ENCODE measurements around the gene RASA1.
"Not testable (repeated sequence)": the region's sequence is repeated elsewhere in the genome, so short reads cannot be mapped to it uniquely, and the experiment has no call there.

RASA1 gene

DNA sequence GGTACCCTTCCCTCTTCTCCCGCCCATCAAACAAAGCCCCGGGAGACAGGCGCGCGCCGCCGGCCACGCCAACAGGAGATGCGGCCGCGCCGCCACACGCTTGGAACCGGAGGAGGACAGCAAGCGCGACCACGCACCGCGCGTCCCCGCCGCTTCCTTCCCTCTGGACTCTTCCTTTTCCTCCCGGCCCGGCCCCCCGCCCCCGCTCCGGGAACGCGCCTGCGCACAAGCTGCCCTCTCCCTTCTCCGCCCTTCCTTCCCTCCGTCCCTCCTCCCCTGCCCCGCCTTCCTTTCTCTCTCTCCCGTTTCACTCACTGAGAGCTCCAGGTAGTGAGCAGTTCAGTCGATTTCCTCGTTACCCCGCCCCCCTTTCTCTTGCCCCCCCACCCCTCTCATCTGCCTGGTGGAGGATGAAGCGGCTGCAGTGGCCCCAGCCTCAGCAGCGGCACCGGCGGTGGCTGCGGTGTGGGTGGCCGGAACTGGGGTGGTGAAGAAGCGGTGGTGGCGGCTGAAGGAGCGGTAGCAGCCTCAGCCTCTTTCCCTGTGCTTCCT, at the start of gene RASA1:
TSS of gene RASA1 (plus strand) at position 310 of the 552 bp plus-strand sequence. CDS start 569 bp downstream, outside the sequence.
- peak; percentile 99 for DNase-seq (ENCODE audit: low spot score)

DNA sequence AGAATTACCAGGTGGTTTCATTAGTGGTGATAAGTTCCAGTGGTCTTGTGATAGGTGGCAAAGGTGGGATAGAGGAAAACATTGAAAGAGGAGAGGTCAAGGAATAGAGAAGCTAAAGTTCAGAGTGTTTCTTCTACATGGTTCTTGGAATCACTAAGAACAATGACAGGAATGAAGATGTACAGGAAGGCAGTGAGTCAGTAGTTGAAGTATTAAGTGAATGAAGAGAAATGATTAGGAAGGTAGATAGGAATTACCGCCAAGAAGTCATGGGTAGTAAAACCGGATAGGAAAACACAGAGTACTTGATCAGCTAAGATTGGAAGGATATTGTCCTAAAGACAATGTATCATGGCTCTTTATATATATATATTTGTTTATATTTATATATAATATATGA, 37.9 kb upstream of the RASA1 start:
- DNase-seq (ENCODE audit: low spot score): no peak

DNA sequence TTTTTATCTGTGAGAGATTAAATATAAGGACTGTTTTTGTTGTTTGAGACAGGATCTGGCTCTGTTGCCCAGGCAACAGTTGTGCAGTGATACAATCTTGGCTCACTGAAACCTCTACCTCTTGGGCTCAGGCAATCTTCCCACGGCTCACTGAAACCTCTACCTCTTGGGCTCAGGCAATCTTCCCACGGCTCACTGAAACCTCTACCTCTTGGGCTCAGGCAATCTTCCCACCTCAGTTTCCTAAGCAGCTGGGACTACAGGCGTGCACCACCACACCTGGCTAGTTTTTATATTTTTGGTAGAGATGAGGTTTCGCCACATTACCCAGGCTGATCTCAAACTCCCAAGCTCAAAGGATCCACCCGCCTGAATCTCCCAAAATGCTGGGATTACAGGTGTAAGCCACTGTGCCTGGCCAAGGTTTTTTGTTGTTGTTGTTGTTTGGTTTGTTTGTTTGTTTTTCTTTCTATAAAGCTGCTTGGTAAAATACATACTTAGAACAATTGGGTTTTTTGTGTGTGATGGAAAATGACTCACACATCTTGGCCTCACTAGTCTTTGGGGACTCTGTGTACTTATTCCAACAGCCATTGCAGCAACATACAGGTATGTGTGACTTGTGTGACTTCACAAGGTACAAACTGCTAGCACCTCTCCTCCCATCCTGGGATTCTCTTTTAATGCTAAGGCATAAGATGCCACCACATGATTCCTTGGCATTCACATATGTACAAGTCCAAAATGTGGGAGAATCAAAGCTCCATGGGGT, 36.5 kb upstream of the RASA1 start:
- DNase-seq (ENCODE audit: low spot score): no peak

DNA sequence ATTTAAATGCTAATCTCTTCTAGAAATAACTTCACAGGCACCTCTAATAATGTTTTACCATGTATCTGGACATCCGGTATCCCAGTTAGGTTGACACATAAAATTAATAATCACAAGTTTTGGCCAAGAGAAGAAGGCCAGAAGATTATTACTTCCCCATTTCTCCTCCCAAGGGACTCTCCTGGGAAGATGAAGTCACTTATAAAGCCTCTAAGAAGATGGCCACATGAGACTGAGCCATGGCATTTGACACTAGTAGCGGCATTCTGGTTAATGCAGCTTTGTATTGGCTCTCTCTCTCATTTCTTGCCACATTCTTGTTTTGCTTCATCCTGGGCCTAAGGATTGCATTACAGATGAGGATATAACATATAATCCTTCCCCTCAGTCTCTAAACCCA, 34.5 kb upstream of the RASA1 start:
- no peak for DNase-seq (ENCODE audit: low spot score)

DNA sequence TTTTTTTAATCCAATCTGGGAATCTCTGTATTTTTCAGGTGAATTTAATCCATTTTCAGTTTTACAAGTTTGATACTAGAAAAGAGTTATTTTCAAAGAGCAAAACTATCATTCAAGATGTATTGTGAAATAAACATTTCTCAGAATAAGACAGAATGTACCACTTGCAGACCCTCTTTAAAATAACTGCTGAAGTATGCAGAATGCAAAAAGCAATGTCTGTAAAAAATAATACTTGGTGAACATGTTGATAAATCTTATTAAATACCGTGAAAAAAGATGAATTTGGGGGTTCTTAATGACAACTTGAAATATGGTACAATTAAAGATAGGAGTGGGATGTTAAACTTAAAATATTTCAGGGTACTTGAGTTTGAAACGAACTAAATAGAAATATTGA, 26.1 kb upstream of the RASA1 start:
- DNase-seq (ENCODE audit: low spot score): no peak

DNA sequence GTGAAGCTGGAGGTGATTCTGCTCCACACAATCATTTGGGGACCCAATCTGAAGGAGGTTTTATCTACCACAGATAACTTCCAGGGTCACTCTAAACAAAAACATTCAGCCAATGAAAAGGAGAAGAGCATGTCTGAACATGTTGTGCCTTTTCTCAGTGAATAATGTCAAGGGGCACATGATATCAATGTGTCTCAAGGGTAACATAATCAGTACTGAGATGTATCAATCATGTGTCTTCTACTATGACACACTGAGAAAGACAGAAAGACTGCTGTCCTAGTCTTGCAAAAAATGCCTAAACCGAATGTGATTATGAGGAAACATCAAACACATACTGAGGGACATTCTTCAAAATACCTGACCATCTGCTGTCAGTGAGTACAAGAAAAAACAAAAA, 25.4 kb upstream of the RASA1 start:
- no peak for DNase-seq (ENCODE audit: low spot score)

DNA sequence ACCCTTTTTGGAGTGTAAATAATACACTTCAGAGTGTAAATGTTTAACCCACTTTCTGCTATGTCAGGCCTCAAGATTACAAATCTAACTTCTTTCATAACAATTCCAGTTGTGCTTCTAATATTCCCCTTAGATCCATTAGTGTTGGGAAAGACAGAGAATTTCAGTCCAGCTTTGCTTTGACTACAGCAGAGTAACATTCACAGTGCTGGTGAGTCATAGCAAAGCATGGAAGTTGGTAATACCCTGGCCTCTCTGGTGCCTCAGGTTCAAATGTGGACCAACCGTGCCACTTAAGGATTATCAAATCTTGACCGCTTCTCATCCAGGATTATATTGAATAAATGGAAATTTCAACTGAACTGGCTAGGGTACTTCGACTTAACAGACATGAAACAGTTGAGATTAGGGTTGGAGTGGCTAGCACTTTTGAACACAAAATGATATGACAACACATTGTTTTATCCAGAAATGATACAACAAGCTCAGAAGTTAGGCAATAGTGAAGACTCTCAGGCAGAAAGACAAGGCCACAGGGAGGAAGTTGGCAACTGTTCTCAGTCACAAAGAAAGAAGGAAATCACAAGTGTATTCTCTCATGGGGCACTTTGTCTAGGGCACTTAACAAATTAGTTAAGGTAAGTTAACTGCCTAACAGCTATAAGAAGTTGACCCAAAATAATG, 24.4 kb upstream of the RASA1 start:
- DNase-seq (ENCODE audit: low spot score): no peak

DNA sequence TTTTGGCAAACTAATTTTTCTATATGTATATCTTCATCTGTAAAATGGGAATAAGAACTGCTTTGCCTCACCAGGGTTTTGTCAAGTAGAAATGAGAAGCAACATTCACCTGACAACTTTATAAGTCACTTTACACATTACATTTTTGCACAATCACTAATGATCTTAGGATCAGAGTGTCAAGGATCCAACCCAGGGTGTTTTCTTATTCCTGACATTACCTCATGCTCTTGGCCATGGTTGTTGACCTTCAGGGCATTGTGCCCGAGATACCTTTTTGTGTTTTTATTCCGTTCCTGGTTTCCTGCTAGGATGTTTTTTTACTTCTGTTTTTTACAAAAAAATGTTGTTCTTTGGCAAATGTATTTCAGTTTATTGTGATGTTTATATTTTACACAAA, 22.2 kb upstream of the RASA1 start:
- no peak for DNase-seq (ENCODE audit: low spot score)

DNA sequence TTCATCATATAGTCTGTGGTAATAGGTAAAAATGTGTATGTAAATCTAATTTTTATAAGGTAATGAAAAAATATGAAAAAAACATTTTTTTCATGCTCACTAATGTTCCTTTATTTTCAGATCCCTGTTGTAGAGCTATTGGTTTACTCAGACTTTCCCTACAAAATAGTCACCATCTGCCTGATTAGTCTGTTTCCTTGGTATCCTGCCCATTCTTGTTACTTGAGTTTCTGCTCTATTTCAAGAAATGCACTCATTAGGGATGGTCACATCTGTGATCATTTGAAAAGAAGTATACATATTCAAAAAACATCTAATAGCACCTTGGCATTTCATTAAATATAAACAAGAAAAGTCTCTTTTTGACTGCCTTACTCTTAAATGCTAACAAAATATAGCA, 21.6 kb upstream of the RASA1 start:
- DNase-seq (ENCODE audit: low spot score): no peak

DNA sequence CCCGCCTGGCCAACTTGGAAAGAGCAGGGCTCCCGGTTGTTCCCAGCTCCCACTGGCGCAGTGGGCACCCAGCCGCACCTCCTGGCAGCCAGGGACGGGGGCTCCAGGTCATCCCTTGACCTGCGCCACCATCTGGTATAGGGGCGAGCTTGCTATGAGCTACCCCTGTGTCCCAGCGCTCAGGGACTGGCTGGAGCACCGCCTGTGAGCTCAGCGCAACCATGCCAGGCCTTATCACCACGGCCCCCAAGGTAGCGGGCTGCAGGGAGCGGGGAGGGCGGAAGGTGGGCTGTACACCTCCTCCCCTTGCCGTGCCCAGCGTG, 15.4 kb upstream of the RASA1 start:
- no peak for DNase-seq (ENCODE audit: low spot score)

DNA sequence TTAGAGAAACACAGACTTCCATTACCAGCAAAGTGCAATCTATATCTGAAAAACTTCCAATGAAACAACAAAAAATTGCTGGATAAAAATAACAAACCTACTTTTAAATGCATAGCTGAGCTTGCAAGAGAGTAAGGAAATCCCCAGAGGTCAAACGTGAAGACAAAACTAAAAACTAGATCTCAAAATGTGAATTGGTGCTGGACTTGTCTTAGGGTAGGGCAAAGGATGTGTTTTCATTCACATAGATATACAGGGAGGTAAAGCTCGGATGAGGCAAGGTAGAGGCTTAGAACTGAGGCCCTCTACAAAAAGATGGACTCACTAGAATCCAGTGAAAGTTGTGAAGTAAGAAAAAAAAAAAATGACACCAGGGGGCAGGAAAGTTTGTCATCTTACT, 13.6 kb upstream of the RASA1 start:
- no peak for DNase-seq (ENCODE audit: low spot score)

DNA sequence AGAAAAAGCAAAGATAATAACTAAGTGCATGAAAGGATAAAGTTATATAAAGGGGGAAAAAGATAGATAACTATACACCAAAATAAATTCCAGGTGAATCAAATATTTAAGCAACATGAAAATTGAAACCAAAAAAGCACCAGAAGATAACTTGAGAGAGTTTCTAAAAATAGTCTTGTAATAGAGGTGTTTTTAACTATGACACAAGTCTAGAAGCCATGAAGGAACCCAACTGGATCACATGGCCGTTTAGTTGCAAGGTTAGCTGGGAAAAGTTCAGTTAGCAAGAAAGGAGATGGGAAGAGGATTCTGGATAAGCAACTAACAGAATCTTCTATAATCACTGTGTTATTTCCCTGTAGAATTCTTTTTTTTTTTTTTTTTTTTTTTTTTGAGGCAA, 9.2 kb upstream of the RASA1 start:
- DNase-seq (ENCODE audit: low spot score): no peak

DNA sequence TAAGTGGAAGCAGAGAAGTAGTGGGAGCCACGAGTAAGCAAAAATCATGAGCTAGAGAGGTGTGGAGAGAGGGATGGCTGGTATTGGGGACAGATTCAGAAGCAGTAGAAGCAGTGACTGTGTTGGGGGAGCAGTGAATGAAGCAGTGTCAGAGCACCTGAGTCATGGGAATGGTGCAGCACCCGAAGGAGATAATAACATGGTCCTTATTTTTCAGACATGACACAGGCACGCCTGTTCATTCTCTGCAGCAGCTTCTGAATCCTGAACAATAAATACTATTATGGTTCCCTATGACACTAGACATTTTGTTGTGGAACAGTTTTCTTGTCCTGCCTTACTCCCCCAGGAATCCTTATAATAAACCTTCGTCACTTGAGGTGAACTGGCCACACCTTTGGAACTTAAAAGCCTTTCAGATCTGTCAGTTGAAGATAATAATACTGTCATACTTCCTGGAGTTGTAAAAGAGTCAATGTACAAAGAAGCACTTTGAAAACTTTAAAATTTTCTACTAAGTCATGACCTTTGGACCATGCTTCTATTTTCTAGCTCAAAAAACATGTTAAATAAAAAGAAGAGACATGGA, 7.0 kb upstream of the RASA1 start:
- no peak for DNase-seq (ENCODE audit: low spot score)

DNA sequence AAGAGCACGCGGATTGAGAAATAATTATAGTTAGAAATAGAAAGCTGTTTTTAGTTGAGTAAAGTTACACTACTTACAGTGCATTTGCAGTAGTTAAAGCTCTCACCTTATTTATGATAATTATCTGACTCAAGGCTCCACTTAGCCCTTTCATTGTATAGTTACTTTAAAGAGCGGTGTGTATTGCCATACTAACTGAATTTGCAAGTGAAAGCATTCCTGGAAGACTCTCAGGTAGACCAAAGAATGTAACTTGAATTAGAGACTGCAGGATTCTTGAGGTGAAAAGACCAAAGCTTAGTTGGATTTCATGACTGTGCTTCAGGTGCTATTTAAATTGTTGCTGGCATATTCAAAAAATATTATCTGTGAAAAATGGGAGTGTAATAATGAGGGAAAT, 4.2 kb upstream of the RASA1 start:
- DNase-seq (ENCODE audit: low spot score): no peak

DNA sequence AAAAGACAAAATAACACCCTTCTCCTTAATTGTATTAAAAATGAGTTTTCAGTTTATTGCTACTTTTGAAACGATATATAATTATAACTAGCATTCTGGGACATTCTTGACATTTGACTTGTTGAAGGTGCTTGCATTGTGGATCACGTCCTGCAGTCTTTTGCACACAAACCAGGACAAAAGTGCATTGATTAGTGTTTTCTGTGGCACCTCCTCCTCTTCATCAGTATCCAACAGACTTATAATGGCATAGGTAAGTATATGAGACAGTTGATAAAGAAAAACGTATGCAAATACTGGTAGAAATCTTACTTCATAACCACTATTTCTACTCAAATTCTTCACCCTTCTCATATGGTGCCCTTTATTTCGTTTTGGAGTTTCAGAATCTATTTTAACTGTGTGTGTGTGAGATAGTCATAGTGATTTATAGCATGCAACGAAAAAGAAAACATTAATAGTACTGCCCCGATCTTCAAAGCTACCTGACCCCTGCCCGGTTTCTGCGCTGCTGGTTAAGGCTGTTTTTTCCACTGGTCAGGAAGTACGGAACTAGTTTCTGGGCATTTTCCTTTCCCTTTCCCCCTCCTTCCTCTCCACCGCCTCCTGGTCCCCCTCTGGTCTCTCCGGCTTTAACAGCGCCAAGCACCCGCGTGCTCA, 639 bp upstream of the RASA1 start:
- no peak for DNase-seq (ENCODE audit: low spot score)

DNA sequence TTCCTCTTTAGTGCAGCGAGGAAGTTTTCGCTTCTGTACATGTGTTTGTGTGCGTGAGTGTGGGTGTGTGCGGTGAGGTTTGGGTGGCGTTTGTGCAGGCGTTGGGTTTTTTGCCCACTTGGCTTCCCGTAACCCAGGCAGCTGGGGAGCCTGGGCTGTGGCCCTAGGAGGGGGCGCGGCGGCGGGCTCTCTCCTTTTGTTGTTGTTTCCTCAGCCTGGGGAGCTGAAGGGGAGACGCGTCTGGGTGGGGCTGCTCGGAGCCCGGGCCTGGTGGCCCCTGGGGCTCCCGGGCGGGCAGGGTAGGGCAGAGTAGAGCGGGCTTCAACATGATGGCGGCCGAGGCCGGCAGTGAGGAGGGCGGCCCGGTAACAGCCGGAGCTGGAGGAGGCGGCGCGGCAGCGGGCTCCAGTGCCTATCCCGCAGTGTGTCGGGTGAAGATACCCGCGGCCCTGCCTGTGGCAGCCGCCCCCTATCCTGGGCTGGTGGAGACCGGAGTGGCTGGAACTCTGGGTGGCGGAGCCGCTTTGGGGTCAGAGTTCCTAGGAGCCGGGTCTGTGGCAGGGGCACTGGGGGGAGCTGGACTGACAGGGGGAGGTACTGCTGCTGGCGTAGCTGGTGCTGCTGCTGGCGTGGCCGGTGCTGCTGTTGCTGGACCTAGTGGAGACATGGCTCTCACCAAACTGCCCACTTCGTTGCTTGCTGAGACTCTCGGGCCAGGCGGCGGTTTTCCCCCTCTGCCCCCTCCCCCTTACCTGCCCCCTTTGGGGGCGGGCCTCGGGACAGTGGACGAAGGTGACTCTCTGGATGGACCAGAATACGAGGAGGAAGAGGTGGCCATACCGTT, 665 bp downstream of the RASA1 start:
- peak; percentile 76 for DNase-seq (ENCODE audit: low spot score)

DNA sequence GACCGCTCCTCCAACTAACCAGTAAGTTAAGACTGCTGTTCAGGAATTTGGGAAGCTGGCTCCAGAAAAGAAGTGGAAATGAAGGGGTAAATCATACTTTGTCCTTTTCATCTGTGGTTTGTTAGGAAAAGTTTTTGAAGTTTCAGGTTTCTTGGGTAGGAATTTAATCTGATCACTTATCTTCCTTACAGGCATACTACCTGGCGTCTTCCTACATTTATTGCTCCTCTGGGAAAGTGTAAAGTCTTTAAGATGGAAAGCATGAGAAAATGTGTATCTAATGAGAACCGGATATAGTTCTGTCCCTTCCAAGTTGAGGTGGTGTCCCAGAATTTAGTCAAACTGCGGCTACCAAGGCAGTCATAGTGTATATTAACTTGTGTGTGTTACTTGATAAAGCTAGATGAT, 1.3 kb downstream of the RASA1 start:
- no peak for DNase-seq (ENCODE audit: low spot score)

DNA sequence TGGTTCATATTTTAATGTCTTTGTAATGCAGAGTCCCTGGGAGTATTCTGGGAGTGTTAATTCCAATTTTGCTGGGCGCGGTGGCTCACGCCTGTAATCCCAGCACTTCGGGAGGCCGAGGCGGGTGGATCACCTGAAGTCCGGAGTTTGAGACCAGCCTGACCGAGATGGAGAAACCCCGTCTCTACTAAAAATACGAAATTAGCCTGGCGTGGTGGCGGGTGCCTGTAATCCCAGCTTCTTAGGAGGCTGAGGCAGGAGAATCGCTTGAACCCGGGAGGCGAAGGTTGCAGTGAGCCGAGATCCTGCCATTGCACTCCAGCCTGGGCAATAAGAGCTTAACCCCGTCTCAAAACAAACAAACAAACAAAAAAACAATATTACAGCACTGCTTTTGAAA, 3.2 kb downstream of the RASA1 start:
- not testable (repeated sequence) for DNase-seq (ENCODE audit: low spot score)

DNA sequence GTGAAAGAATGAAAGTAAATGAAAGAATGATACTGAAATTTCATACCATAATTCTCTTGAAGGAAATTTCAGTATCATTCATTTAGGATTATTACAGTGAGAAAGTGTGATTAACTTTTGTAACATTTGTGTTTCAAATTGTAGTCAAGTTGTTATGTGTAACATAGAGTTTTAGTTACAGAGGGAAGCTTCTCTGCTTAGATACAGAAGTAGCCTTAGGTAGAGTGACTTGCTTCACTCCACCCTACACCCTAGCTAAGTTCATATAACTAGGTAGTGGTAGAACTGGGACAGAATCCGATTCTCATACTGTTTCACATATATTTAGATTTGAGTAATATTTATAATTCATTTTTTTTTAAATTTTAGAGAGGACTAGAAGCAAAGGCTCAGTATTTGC, 9.0 kb downstream of the RASA1 start:
- no peak for DNase-seq (ENCODE audit: low spot score)

DNA sequence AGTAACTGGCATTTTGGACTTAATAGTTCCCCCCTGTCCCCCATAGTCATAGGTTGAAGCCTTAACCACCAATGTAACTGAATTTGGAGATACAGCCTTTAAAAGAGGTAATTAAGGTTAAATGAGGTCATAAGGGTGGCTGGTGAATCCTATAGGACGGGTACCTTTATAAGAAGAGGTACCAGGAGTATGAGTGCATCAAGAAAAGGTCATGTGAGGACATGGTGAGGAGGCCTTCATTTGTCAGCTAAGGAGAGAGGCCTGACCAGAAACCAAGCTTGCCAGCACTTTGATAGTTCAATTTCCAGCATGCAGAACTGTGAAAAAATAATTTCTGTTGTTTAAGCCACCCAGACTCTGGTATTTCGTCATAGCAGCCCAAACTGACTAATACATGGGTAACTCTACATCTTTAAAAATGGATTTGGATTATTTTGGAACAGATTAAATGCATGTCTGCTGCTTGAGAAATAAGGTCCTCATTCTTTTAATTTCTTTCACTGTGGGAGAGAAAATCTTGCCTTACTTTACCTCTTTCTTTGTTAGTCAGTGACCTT, 9.7 kb downstream of the RASA1 start:
- DNase-seq (ENCODE audit: low spot score): no peak

DNA sequence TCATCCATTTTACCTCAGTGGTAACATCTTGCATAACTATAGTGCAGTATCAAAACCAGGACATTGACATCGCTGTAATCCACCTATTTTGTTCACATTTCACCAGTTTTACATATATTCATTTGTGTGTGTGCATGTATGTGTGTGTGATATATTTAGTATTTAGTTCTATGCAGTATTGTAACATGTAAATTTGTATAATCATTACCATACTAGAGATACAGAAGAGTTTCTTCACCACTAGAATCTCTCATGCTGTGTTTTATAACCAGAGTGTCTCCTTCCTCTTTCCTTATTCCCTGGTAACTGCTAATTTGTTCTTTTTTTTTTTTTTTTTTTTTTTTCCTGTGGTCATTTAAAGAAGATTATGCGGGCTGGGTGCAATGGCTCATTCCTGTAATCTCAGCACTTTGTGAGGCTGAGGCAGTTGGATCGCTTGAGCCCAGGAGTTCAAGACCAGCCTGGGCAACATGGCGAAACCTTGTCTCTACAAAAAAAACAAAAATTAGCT, 11.0 kb downstream of the RASA1 start:
- DNase-seq (ENCODE audit: low spot score): no peak
